GM19463 (cell line): ENCODE results near the gene C5orf46.
"Not testable (repeated sequence)": the region's sequence is repeated elsewhere in the genome, so short reads cannot be mapped to it uniquely, and the experiment has no call there.

ENCODE experiments used
- ATAC-seq: cut with Tn5 transposase; IDR thresholded peaks from one replicate; pipeline ENCODE4 v1.9.1; 2021; ENCODE audit warnings: mild to moderate bottlenecking, moderate library complexity; ENCODE audit not compliant: unreplicated experiment

C5orf46 gene

DNA sequence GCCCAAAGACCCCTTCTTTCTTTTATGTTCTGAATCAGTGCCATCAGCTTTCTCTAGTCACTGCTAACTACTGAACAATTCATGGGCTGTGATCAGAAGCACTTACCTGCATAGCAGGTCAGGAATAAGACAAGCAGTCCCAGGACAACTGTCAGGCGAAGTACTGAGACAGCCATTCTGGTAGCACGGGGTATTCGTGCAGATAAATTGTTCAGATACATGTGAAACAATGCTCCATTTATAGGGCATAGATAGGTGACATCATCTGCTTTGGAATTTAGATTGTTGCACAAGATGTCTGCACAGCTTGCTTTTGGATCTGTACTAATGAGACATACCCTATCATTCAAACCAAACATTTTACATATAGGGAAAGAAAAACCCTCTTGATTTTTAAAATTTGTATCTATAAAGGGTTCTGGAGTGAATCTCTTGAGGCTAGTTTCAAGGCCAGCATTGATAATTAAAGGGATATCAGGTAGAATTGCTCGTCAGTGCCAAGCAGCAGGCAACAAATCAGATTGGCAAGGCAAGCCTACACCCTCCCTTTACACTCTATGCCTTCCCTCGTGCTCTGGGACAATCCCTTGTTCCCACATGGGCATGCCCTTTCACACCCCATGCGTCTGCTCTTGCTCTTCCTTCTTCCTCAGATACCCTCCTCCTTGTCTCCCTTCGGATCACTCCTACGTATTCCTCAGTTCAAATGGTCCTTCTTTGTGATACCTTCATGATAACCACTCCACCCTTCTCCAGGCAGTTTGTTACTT, at the start of gene C5orf46:
C5orf46 (minus strand) TSS at position 213 of the 770 bp plus-strand sequence; CDS start at position 176, 37 bp downstream.
- no peak for ATAC-seq

- ATAC-seq: no peak
Observed at GRCh38 chr5:147954971-147955370, 48.6 kb upstream of the C5orf46 start.

GRCh38 chr5:147949711-147950573, 43.6 kb upstream of the C5orf46 start:
- peak; percentile 88 for ATAC-seq

DNA sequence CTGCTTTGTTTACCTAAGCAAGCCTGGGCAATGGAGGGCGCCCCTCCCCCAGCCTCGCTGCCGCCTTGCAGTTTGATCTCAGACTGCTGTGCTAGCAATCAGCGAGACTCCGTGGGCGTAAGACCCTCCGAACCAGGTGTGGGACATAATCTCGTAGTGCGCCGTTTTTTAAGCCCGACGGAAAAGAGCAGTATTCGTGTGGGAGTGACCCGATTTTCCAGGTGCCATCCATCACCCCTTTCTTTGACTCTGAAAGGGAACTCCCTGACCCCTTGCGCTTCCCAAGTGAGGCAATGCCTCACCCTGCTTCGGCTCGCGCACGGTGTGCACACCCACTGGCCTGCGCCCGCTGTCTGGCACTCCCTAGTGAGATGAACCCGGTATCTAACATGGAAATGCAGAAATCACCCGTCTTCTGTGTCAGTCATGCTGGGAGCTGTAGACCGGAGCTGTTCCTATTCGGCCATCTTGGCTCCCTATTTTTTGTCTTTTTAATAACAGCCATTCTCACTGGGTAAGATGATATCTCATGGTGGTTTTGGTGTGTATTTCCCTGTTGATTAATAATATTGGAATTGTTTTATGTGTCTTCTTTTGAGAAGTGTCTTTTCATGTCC, 40.4 kb upstream of the C5orf46 start:
- not testable (repeated sequence) for ATAC-seq

DNA sequence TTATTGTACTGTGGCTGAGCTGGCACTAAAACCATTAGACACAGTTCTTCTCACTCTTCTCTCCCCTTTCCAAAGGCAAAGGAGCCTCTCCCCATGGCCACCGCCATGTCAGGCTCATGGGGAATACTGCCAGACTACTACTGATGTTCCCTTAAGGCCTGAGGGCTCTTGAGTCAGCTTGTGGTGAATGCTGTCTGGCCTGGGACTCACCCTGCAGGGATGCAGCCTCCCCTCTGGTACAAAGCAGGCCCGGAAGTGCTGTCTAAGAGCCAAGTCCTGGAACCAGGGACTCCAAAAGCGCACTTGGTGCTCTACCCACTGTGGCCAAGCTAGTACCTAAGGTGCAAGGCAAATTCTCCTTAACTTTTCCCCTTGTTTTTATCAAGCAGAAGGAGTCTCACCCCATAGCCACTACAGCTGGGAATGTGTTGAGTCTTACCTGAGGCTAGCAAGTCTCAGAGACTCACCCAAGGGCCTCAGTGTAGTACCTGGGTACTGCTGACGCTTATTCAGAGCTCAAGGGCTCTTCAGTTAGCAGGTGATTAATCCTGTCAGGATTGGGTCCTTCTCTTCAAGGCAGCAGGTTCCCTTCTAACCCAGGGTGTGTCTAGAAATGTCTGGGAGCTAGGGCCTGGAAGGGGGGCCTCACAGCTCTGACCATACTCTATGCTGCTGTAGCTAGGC, 33.2 kb upstream of the C5orf46 start:
- no peak for ATAC-seq

- ATAC-seq: no peak
Observed at GRCh38 chr5:147935032-147935431, 28.7 kb upstream of the C5orf46 start.

GRCh38 chr5:147930769-147931168, 24.4 kb upstream of the C5orf46 start:
- ATAC-seq: peak; percentile 61

DNA sequence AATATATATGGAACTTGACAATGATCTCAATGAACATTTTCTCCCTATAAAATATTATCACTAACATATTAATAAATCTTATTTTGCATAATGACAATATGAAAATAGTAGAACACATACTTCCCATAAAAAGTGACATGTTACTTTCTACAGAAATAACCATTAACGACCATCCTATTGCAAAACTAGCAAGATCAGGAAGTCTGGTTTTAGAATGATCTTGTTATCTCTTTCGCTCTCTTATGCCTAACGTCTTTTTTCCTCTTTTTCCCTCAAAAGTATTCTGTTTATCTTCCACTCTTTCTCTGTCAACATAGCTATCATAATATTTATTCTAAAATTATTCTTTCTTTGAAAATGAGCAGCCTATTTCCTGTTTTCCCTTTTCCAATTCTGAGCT, 21.6 kb upstream of the C5orf46 start:
- ATAC-seq: no peak

GRCh38 chr5:147925020-147925419, 18.7 kb upstream of the C5orf46 start:
- ATAC-seq: no peak

DNA sequence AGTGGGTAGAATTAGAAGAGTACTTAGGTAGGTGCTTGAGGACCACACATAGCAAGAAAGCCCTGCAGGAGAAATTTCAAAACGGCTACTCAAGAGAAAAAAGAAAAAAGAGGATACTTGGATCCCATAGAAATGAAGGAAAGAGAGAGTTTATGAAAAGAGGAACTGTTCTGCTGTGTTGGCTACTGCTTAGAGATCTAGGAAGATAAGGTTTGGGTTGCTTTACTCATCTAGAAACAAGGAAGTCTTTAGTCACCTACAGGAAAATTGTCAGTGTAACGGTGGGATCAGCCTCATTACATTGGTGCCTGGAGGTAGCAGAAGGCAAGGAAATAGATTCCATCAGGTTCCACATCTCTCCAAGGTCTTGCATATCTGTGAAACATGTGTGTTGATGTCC, 14.8 kb upstream of the C5orf46 start:
- ATAC-seq: no peak

DNA sequence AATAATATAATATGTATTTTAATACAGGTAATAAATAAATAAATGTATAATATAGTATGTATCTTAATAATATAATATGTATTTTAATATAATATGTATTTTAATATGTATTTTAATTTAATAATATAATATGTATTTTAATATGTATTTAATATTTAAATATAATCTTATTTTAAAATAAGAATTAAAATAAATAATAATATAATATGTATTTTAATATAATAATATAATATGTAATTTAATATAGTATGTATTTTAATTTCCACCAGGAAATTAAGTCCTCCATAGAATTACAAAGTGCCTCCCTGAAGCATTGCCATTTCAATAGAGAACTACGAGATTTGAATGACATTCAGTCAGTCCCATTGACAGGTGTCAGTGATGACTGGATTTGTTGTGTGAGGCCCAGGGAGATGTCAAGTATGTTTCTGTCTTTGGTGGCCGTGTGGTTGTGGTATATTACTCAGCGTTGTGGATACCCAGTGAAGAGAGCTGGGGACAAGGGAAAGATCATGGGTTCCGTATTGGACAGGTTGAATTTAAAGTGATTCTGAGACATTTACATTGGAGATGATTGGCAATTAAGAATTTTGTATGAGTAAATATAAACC, 14.2 kb upstream of the C5orf46 start:
- no peak for ATAC-seq

DNA sequence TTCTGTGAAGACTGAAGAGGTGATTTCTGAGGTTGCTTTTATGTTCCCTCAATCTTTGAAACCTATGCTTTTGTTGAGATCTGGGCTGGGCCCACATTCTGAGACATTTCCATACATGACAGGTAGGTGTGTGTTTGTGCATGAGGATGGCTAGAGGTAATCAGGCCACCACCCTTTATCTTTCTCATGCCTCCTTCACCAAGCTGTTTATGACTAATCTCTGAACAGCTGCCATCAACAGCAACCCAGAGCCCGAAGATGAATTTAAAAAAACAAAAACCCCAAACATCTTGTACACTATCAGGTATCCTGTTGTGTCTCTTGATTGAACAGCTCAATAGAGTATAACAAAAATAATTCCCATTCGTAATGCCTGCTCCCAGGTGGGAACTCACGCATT, 12.6 kb upstream of the C5orf46 start:
- no peak for ATAC-seq

- no peak for ATAC-seq
Observed at GRCh38 chr5:147918101-147918685, 11.9 kb upstream of the C5orf46 start.

- no peak for ATAC-seq
Observed at GRCh38 chr5:147913786-147914185, 7.4 kb upstream of the C5orf46 start.

DNA sequence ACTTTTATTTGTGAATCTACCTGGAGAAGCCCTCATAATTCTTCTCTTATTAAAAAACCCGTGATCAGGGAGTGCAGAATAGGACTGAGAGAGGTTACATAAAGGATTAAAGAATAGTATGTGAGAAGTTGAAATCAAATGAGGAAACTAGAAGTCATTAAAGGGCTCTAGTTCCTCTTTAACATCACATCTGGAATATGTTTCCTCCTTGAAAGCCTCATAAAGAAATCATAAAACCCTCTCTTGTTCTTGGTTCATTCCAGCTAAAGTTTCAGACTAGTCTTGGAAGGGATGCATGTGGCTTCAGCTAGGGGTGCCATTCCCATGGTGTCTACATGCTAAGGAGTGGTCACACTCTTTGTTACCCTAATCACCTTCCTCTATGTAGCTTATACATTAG, 5.7 kb upstream of the C5orf46 start:
- ATAC-seq: no peak

DNA sequence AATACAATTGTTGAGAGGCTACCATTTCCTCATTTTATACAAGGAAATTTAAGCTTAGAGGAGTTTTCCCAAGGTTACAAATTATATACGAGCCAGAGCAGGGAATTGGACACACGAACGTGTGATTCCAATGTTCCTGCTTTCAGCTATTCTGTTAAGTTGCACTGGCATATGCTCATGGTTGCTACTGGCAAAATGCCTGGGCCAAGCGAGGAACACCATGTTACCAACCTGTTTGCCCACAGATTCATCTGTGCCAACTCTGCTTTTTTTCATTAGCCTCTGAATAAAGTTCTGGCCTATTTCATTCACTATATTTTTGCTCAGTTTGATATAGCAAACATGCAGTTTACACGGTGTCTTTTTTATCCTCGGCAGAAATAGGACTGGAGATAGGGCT, 5.1 kb upstream of the C5orf46 start:
- ATAC-seq: no peak

DNA sequence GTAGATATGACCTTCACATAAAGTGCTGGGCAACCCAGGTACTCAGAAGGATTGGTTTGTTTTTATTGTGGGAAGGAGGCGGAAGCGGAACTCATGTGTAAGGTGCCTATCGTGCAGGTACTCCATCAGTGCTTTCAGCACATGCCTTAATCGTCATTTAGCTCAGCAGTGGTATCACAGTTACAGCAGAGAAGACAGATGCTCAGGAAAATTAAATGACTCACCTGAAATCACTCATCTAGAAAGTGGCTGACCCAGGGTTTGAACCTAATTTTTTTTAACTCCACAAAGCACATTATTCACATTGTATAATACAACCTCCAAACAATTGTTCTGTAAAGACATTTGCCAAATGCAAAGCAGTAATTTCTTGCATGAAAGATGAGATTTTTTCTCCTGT, 2.2 kb downstream of the C5orf46 start:
- ATAC-seq: no peak

DNA sequence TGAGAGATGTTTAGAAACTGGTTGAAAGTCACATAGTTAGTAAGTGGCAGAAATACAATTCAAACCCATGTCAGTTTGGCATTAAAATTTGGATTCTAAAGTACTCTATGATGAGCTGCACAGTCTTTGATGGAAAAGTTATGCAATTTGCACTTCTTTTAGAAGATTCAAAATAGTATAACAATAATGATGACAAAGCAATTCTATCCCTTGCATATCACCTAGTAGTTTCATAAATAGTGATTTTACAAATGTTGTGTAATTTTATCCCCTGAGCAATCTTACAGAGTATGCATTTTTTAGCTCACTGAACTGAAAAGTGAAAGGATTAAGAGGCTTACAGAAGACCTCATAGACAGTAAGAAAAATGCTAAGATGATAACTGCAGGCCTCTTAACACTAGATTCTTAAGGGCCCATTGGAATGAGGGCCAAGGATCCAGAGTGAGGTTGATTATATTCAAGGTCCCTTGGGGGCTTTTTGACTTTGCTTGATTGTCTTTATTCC, 3.7 kb downstream of the C5orf46 start:
- no peak for ATAC-seq

- no peak for ATAC-seq
Observed at GRCh38 chr5:147901599-147902039, 4.7 kb downstream of the C5orf46 start.

GRCh38 chr5:147898875-147899401, 7.4 kb downstream of the C5orf46 start:
- ATAC-seq: no peak
